Stimulated activated CD8-positive, alpha-beta memory T cell treated with anti-CD3 and anti-CD28 coated beads, Interleukin-4, amount 100 ng/mL, for 24 hours (primary cell): Measurements from ENCODE around the gene ACR.
"Not testable (repeated sequence)": the region's sequence is repeated elsewhere in the genome, so short reads cannot be mapped to it uniquely, and the experiment has no call there.

Experiments used
- DNase-seq: peaks from one replicate; pipeline ENCODE4 v3.0.0-alpha.2; 2020; ENCODE audit warnings: low read depth

Gene ACR

GRCh38 chr22:50780244-50780643 is 42.2 kb downstream of the ACR start:
- DNase-seq, result not testable (repeated sequence)

- not testable (repeated sequence) for DNase-seq
Measured at GRCh38 chr22:50782253-50782652, 44.2 kb downstream of the ACR start.

DNA sequence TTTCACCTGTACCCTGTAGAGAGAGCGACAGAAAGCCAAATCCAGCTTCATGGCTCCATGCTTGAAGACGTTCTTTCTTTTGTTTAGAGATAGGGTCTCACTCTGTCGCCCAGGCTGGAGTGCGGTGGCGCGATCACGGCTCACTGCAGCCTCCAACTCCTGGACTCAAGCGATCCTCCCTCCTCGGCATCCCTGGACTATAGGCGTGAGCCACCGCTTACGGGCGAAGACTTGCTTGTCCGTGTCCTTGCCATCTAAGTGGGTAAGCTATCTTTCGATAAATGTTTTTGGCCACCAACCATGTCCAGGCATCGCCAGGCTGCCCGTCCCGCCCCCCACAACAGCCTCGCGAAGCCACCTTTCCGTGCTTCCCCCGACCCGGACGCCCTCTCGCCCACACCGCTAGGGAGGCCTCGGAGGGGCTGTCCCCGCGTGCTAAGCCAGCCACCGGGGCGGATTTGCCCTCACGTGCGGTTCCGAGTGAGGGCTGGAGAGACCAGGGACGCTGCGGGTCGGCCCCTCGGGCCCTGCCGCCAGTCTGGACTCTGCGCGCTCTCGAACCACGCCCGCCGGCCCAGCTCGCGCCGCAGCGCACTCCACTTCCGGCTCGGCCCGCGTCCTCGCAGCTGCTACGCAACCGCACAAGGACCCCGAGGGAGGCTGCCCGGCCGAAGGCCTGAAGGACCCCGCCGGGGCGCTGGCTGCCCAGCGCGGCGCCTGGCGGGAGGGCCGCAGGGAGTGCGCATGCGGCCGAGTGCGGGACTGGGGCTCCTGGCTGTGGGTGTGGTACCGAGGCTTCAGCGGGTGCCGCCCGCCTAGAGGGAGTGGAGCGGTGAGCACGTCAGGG is 45.3 kb downstream of the ACR start, which contains the start of gene RABL2B:
Gene RABL2B (minus strand): TSS at position 604 of the 847 bp plus-strand sequence. CDS start 1,342 bp downstream, outside the sequence.
- DNase-seq, result peak; percentile 81

DNA sequence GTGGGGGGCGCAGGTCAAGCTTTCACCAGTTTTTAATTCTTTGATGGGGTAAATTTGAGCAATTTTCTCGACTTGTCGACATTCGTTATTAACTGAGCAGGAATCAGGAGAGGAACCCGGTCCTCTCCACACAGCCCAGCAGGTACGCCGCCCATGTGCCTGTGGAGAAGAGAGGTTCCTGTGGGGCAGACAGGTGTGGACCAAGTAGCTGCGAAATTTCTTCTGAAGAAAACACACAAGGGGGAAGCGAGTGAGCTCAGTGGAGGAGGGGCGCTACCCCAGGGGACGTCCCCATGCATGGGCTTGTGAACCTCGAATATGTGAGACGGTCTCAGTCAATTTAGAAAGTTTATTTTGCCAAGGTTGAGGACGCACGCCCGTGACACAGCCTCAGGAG is 45.9 kb downstream of the ACR start:
- DNase-seq, result not testable (repeated sequence)

- not testable (repeated sequence) for DNase-seq
Measured at GRCh38 chr22:50785289-50785688, 47.3 kb downstream of the ACR start.

DNA sequence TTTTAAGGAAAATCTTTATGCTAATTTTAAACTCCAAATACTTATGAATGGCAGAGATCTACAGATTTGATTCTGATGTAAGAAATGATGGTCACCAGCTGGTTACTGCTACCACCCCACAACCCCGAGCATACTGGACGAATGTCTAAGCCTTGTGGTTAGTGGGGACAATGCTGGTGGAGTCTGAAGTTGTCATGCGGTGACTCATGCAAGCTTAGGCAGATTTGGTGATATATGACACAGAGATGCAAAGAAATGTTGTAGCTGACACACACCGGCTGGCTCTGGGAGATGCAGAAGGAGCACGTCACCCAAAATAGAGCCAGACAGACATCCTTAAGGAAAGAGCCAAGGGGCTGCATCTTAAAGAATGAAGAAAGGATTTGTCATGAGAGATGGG is 48.9 kb downstream of the ACR start:
- not testable (repeated sequence) for DNase-seq
